KG1 (cell line): ENCODE results near the gene TMEM258.

ENCODE experiments used
- DNase-seq: peaks from one replicate; lab custom pipeline; 2025; lab: John Stamatoyannopoulos, UW

The TMEM258 gene

GRCh38 chr11:61739966-61740365, 52.4 kb downstream of the TMEM258 start:
- DNase-seq, result no peak

GRCh38 chr11:61739413-61739812, 53.0 kb downstream of the TMEM258 start:
- DNase-seq, result no peak
